HG02973 (cell line): Measurements from ENCODE around the gene HOOK1.
"Not testable (repeated sequence)": the region's sequence is repeated elsewhere in the genome, so short reads cannot be mapped to it uniquely, and the experiment has no call there.

Experiments
- ATAC-seq: cut with Tn5 transposase; IDR thresholded peaks from one replicate; pipeline ENCODE4 v1.9.1; 2021; ENCODE audit warnings: moderate library complexity; ENCODE audit not compliant: unreplicated experiment

Gene HOOK1

GRCh38 chr1:59819566-59820438 is 5.1 kb downstream of the HOOK1 start:
- no peak for ATAC-seq

DNA sequence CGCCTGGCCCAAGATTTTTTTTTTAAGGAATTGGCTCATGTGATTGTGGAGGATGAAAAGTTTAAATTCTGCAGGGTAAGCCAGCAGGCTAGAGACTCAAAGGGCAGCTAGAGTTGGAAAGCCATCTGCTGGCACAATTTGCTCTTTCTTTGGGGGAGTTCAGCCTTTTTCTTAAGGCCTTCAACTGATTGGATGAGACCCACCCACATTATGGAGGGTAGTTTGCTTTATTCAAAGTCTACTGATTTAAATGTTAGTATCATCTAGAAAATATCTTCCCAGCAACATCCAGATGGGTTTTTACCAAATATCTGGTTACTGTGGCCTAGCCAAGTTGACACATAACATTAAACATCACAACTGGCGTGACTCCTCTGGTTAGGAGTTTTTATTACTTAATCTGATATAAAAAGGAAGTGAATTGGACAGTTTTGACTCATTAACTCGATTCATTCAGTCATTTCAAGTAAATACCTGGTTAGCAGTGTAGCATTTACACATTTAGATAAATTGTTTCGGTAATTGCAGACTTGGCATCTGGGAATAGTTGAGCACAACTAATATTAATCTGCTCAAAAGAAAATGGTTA is 12.4 kb downstream of the HOOK1 start:
- ATAC-seq: no peak

DNA sequence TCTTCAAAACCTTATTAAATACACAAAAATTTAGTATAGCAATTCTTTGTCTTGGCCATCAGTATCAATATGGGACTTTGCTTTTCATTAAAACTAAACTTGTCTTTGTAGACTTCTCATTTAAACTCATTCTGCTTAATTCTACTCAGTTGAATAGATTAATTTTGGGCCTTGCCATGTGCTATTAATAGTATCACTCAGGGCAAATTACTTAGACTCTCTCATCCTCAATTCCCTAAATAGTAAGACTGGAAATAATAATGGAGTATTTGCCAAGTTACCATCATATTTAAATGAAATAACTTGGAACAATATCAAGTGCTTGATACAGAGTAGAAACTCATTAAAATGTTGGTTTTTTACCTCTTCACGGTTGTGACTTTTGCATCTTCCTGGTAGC is 13.4 kb downstream of the HOOK1 start:
- no peak for ATAC-seq

DNA sequence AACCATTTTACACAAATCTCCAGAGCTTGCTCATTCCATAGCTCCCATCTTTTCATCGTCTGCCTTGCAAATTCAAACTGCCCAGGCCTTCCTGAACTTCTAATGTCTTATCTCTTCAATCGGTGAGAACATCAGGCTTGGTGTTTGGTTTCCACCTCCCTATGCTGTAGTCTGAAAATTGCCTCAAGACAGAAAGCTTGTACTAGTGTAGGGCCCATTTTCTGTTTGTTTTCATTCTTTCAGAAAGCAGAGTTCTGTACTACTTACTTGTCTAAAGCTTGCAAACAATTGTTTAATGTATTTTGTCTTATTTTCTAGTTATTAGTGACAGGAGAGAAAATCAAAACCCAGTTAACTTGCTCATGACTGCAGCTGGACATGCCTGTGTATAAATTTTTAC is 16.8 kb downstream of the HOOK1 start:
- no peak for ATAC-seq

GRCh38 chr1:59833022-59833421 is 18.3 kb downstream of the HOOK1 start:
- no peak for ATAC-seq

DNA sequence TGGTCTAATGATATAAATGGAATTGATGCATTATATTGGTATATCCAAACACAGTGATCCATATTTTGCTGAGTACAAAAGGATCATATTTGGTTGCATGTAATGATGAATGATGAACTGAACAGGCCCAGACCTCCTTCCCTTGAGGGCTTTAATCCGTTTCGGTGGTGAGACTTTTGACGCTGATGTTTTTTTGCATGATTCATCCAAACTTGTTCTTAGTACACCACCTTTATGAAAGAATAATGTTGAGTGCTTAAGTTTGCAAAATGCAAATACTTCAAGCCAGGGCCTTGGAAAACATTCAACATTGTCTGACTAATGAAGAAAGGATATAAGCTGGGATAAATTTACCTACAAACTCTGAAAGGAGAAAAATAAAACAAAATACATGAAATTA is 19.2 kb downstream of the HOOK1 start:
- no peak for ATAC-seq

- not testable (repeated sequence) for ATAC-seq
These were observed 23.1 kb downstream of the HOOK1 start for GRCh38 chr1:59837857-59838256.

GRCh38 chr1:59845091-59845490 is 30.3 kb downstream of the HOOK1 start:
- ATAC-seq: no peak

DNA sequence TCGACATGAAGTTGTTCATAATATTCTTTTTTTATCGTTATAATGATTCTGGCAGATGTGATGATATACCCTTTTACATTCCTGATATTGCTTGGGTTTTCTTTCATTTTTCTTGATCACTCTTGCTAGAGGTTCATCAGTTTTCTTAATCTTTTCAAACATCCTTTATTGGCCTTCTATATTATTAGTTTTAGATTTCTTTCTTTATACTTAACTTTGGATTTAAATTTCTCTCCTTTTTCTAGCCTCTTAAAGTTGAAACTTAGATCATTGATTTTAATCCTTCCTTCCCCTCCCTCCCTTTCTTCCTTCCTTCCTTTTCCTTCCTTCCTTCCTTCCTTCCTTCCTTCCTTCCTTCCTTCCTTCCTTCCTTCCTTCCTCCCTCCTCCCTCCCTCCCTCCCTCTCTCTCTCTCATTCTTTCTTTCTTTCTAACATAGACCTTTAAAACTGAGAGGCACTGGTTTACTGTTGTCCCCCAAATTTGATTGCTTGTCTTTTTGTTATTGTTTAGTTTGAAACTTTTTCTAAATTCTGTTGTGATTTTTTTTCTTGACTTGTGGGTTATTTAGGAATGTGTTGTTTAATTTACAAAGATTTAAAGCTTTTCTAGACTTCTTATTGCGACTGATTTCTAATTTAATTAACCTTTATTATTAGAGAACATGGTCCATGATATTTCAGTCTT is 31.6 kb downstream of the HOOK1 start:
- no peak for ATAC-seq

- no peak for ATAC-seq
These were observed 32.1 kb downstream of the HOOK1 start for GRCh38 chr1:59846895-59847282.

DNA sequence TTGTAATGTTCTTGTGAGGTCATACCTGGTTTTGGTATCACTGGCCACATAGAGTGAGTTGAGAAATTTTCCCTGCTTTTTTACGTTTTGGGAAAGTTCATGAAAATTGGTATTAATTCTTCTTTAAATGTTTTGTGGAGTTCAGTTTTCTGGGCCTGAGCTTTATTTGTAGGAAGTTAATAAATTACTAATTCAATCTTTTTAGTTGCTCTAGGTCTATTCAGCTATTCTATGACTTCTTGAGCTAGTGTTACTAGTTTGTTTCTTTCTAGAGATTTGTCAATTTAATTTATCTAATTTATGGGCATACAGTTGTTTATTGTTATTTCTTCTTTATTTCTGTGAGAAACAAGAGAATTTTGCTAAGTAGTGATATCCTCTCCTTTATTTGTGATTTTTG is 37.4 kb downstream of the HOOK1 start:
- no peak for ATAC-seq

DNA sequence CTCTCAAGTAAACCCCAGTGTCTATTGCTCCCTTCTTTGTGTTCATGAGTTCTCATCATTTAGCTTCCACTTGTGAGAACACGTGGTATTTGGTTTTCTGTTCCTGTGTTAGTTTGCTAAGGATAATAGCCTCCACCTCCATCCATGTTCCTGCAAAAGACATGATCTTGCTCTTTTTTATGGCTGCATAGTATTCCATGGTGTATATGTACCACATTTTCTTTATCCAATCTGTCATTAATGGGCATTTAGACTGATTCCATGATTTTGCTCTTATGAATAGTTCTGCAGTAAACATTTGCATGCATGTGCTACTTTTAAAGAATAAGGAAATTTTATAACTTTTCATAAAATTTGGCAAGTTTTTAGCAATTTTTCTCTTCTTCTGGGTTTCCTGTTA is 40.5 kb downstream of the HOOK1 start:
- ATAC-seq: not testable (repeated sequence)

DNA sequence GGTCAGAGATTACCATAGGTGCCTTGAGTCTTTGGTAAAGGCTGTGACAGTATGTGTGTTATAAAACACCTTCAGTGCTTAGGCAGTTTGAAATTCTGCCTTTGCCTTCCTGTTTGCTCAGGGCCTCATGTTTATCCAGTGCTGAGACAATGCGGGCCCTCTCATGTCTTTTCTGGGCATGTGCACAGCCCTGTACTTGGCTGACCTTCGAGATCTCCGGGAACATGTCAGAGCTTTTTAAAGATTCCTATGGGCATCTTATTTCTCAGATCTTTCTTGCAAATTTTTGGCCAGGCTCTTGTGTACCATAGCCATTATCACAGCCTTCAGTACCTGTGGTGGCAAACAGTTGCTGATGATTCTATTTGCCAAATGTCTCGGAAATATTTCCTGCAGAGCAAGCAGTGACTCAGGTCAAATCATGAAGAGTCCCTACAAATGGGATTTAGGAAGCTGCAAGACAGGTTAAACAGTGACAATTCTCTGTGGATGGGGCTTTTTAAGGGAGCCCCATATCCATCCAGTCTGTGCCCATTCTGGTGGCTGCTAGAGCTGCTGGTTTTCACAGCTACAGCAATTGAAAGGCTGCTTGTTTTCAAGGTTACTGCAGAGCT is 42.1 kb downstream of the HOOK1 start:
- ATAC-seq: no peak

- ATAC-seq: no peak
These were observed 43.1 kb downstream of the HOOK1 start for GRCh38 chr1:59857679-59858354.

DNA sequence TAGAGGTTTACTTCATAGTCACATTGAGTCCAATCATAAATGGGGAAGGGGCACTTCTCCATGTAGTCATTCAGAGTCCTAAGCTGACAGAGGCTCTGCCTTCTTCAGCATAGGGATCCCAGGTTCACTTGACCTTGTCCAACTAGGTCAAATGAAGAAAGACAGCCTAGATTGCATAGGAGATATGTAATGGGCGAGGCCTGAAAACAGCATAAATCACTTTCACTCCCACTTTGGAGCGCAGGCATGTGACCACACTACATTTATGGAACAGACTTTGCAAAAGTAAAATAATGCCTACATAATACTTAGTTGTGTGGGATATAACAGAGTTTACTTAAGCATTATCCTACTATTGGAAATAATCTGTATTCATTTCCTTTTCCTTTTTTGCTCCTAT is 51.7 kb downstream of the HOOK1 start:
- ATAC-seq: no peak

DNA sequence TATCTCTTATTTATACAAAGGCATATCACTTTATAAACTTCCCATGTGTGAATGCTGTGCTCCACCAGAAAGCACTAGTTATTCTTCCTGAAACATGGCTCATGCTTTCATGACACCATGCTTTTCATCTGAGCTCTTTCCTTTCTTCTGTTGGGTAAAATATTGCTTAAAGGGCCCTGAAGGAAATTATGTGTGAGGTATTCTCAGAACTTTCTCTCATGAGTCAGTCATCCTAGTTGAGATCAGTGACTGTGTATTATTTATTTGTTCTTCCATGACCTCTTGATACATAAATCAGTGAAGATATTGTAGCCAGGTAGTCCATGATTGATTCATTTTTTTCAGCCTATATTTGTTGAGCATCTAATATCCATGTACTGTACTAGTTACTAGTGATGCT is 57.0 kb downstream of the HOOK1 start:
- ATAC-seq: no peak

GRCh38 chr1:59877108-59877682 is 62.4 kb downstream of the HOOK1 start:
- no peak for ATAC-seq

DNA sequence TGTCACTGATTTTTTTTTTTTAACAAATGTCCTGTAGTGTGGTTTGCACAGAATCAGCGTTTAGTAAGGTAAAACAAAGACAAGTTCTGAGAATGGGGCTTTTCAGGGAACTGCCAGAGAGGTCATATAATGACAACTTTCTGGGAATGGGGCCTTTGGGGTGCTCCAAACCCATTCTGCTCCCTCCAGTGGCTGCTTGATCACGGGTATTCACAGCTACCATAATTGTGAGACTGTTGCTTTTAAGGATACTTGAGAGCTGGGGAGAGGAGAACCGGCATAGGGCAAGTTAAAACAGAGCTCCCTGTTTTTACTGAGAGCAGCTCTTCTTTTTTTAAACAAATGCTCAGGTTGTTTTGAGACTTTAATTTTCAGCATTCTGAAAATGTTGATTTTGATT is 63.6 kb downstream of the HOOK1 start:
- ATAC-seq: no peak

DNA sequence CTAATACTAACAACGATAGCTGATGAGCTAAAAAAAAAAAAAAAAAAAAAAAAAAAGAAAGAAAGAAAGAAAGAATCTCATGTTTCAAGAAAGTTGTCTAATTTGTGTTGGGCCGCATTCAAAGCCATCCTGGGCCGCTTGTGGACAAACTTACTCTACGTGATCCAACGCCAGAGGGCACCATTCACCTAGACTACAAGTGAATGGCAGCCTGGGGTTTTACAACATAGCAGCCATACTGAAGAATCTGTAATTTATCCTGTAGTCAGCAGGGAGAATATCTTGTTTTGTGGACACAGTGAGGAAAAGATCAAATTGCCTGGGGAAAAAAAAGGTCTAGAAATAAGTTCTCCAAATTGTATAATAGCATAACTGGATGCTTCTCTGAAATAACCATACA is 64.8 kb downstream of the HOOK1 start:
- ATAC-seq: no peak

GRCh38 chr1:59879996-59880505 is 65.3 kb downstream of the HOOK1 start:
- no peak for ATAC-seq

GRCh38 chr1:59880735-59881134 is 66.0 kb downstream of the HOOK1 start:
- ATAC-seq: no peak
